ENCODE results near the gene ARMH2. TPM values are rescaled to one million over a fixed set of nuclear protein-coding genes. Genes with fewer than 3 reads are reported as not detected.

Gene ARMH2
- total and polyA plus RNA-seq, 2 experiments from 2014 or later, result not detected

DNA sequence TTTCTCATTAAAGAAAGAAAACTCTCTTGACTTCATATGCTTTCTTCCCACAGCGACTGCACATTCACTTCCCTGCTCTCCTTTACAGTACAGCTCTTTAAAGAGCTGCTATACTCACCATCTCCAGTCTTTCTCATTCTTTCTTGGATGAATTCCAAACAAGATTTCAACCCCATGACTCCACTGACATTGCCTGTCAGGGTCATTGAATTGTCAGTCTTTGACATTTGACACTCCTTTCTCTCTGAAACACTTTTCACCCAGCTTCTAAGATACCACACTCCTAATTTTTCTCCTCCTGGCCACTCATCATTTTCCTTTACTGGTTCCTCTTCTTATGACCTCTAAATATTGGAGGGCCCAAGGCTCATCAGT lies 811 bp upstream of the ARMH2 start:
- Histone ChIP-seq H3K27me3 (replicated peaks; ENCODE audit: insufficient read depth) (no peaks in the 10 kb centered on the region), H3K9me3 (ENCODE audit: low read depth) (no peaks in the 10 kb centered on the region), H3K79me2 (ENCODE audit: insufficient read depth) (no peaks in the 10 kb centered on the region), H3F3A (ENCODE audit: insufficient read depth) (no peaks in the 10 kb centered on the region), H3K9ac (no peak overlapping the region), H3K4me2 (ENCODE audit: unreplicated experiment) (no peak overlapping the region), H3K9me2 (ENCODE audit: insufficient read depth) (no peaks in the 10 kb centered on the region), H3K36me3 (ENCODE audit: low read depth) (no peaks in the 10 kb centered on the region), H3K27ac (no peak overlapping the region), H3K4me3 (no peak overlapping the region), H2AFZ (no peak overlapping the region), H4K20me1 (ENCODE audit: insufficient read depth) (no peaks in the 10 kb centered on the region), H3K4me1 (ENCODE audit: insufficient read depth) (no peaks in the 10 kb centered on the region)
- TF ChIP-seq EZH2 (IDR thresholded peaks at IDR 0.05; ENCODE audit: insufficient read depth, poor library complexity, severe bottlenecking), result no peak
- TF ChIP-seq EZH2phosphoT487 (IDR thresholded peaks at IDR 0.05; ENCODE audit: insufficient read depth, low read depth), result no peak
- no peak for DNase-seq
- WGBS, 2 experiments (ENCODE audit: low coverage in 1 of 2, low lambda C conversion rate in 2 of 2, missing lambda C conversion rate in 2 of 2), result 100% methylated on average over 1 of the region's 1 CpG
- in situ Hi-C loops (cut with MboI), result no loop called here

- no peaks in the 10 kb centered on the region for H4K20me1 ChIP-seq (ENCODE audit: insufficient read depth)
- in situ Hi-C loops (cut with MboI), result no loop called here
- no peaks in the 10 kb centered on the region for H3K4me1 ChIP-seq (ENCODE audit: insufficient read depth)
- H3K36me3 ChIP-seq (ENCODE audit: low read depth), result no peaks in the 10 kb centered on the region
- no peaks in the 10 kb centered on the region for H3K9me2 ChIP-seq (ENCODE audit: insufficient read depth)
- no peaks in the 10 kb centered on the region for H3F3A ChIP-seq (ENCODE audit: insufficient read depth)
- H3K27me3 ChIP-seq (replicated peaks; ENCODE audit: insufficient read depth), result no peaks in the 10 kb centered on the region
- no peaks in the 10 kb centered on the region for H3K79me2 ChIP-seq (ENCODE audit: insufficient read depth)
- no peak for DNase-seq
- no peak overlapping the region for H3K27ac ChIP-seq
- WGBS, 2 experiments (ENCODE audit: low coverage in 1 of 2, low lambda C conversion rate in 2 of 2, missing lambda C conversion rate in 2 of 2), result 82 to 83% methylated on average over 6 of the region's 6 CpGs
- H2AFZ ChIP-seq, result no peak overlapping the region
- TF ChIP-seq EZH2phosphoT487 (IDR thresholded peaks at IDR 0.05; ENCODE audit: insufficient read depth, low read depth) (no peak), EZH2 (IDR thresholded peaks at IDR 0.05; ENCODE audit: insufficient read depth, poor library complexity, severe bottlenecking) (no peak)
- no peak overlapping the region for H3K4me2 ChIP-seq (ENCODE audit: unreplicated experiment)
- no peak overlapping the region for H3K4me3 ChIP-seq
- no peaks in the 10 kb centered on the region for H3K9me3 ChIP-seq (ENCODE audit: low read depth)
- no peak overlapping the region for H3K9ac ChIP-seq
These were observed 1.0 kb downstream of the ARMH2 start for GRCh38 chr6:24797596-24798216.

DNA sequence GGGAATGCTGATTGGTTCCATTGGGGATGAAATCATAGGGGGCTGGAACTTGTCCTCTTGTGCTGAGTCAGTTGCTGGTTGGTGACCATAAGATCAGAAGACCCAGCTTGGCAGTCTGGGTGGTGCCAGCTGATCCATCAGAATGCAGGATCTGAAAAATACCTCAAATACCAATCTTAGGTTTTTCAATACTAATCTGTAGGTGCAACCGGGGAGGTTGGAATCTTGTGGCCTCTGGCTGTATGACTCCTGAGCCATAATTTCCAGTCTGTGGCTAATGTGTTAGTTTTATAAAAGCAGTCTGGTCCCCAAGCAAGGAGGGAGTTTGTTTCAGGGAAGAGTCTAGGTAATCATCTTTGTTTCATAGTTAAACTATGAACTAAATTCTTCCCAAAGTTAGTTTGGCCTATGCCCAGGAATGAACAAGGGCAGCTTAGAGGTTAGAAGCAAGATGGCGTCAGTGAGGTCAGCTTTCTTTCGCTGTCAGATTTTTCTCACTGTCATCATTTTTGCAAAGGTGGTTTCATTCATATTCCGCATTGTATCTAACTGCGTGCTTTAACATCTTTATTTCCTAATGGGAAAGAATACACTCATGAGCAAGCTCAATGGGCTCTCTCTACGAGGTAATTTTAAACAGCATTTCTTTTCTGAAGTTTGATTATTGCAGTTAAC lies 2.0 kb downstream of the ARMH2 start:
- no peaks in the 10 kb centered on the region for H3K4me1 ChIP-seq (ENCODE audit: insufficient read depth)
- no peak overlapping the region for H3K4me3 ChIP-seq
- H3K4me2 ChIP-seq (ENCODE audit: unreplicated experiment), result no peak overlapping the region
- in situ Hi-C loops (cut with MboI), result no loop called here
- no peak overlapping the region for H3K9ac ChIP-seq
- no peaks in the 10 kb centered on the region for H3K9me2 ChIP-seq (ENCODE audit: insufficient read depth)
- H3K9me3 ChIP-seq (ENCODE audit: low read depth), result no peaks in the 10 kb centered on the region
- no peaks in the 10 kb centered on the region for H3K36me3 ChIP-seq (ENCODE audit: low read depth)
- no peak for TF ChIP-seq EZH2 (IDR thresholded peaks at IDR 0.05; ENCODE audit: insufficient read depth, poor library complexity, severe bottlenecking)
- no peak for TF ChIP-seq EZH2phosphoT487 (IDR thresholded peaks at IDR 0.05; ENCODE audit: insufficient read depth, low read depth)
- H2AFZ ChIP-seq, result no peak overlapping the region
- H3K27me3 ChIP-seq (replicated peaks; ENCODE audit: insufficient read depth), result no peaks in the 10 kb centered on the region
- WGBS, 2 experiments (ENCODE audit: low coverage in 1 of 2, low lambda C conversion rate in 2 of 2, missing lambda C conversion rate in 2 of 2), result 90 to 91% methylated on average over 6 of the region's 6 CpGs
- H4K20me1 ChIP-seq (ENCODE audit: insufficient read depth), result no peaks in the 10 kb centered on the region
- no peaks in the 10 kb centered on the region for H3K79me2 ChIP-seq (ENCODE audit: insufficient read depth)
- no peak for DNase-seq
- H3F3A ChIP-seq (ENCODE audit: insufficient read depth), result no peaks in the 10 kb centered on the region
- H3K27ac ChIP-seq, result no peak overlapping the region

- H3K27ac ChIP-seq, result no peak overlapping the region
- no peaks in the 10 kb centered on the region for H3F3A ChIP-seq (ENCODE audit: insufficient read depth)
- DNase-seq, result no peak
- H3K9me2 ChIP-seq (ENCODE audit: insufficient read depth), result no peaks in the 10 kb centered on the region
- H3K79me2 ChIP-seq (ENCODE audit: insufficient read depth), result no peaks in the 10 kb centered on the region
- H4K20me1 ChIP-seq (ENCODE audit: insufficient read depth), result no peaks in the 10 kb centered on the region
- H3K4me2 ChIP-seq (ENCODE audit: unreplicated experiment), result no peak overlapping the region
- H2AFZ ChIP-seq, result no peak overlapping the region
- 71 to 75% methylated on average over 2 of the region's 2 CpGs for WGBS, 2 experiments (ENCODE audit: low coverage in 1 of 2, low lambda C conversion rate in 2 of 2, missing lambda C conversion rate in 2 of 2)
- no peaks in the 10 kb centered on the region for H3K4me1 ChIP-seq (ENCODE audit: insufficient read depth)
- TF ChIP-seq EZH2phosphoT487 (IDR thresholded peaks at IDR 0.05; ENCODE audit: insufficient read depth, low read depth), result no peak
- TF ChIP-seq EZH2 (IDR thresholded peaks at IDR 0.05; ENCODE audit: insufficient read depth, poor library complexity, severe bottlenecking), result no peak
- H3K27me3 ChIP-seq (replicated peaks; ENCODE audit: insufficient read depth), result no peaks in the 10 kb centered on the region
- no peaks in the 10 kb centered on the region for H3K36me3 ChIP-seq (ENCODE audit: low read depth)
- H3K9me3 ChIP-seq (ENCODE audit: low read depth), result no peaks in the 10 kb centered on the region
- in situ Hi-C loops (cut with MboI), result no loop called here
- no peak overlapping the region for H3K9ac ChIP-seq
- H3K4me3 ChIP-seq, result no peak overlapping the region
These were observed 3.6 kb downstream of the ARMH2 start for GRCh38 chr6:24795106-24795505.

Measured in GM23248 (cell line).